Neuron (in vitro differentiated cells): ENCODE measurements around the gene TNFSF10.
"Not testable (repeated sequence)": the region's sequence is repeated elsewhere in the genome, so short reads cannot be mapped to it uniquely, and the experiment has no call there.

ENCODE experiments used
- H2AFZ ChIP-seq: one replicate; pipeline ENCODE4 v1.6.1; 2013; ENCODE audit warnings: low read depth, mild to moderate bottlenecking, inconsistent platforms, low read length, moderate library complexity
- H3K27me3 ChIP-seq: one replicate; pipeline ENCODE4 v1.6.1; 2013; ENCODE audit warnings: low read length; ENCODE audit not compliant: insufficient read depth
- H3K36me3 ChIP-seq: one replicate; pipeline ENCODE4 v1.6.1; 2013; ENCODE audit warnings: low read length; ENCODE audit not compliant: insufficient read depth
- H3K4me1 ChIP-seq: one replicate; pipeline ENCODE4 v1.6.1; 2013; ENCODE audit warnings: low read length; ENCODE audit not compliant: insufficient read depth
- H3K4me3 ChIP-seq: 2 replicates; pipeline ENCODE4 v1.5.1; 2013; ENCODE audit warnings: mild to moderate bottlenecking, low read length, moderate library complexity
- H3K9me3 ChIP-seq: one replicate; pipeline ENCODE4 v1.6.1; 2013; ENCODE audit warnings: low read length

TNFSF10 gene

GRCh38 chr3:172519740-172520139 lies 3.5 kb downstream of the TNFSF10 start:
- H2AFZ ChIP-seq = no peak overlapping the region
- H3K4me1 ChIP-seq = no peaks in the 10 kb centered on the region
- H3K27me3 ChIP-seq = no peaks in the 10 kb centered on the region
- H3K9me3 ChIP-seq = no peaks in the 10 kb centered on the region
- H3K36me3 ChIP-seq = no peaks in the 10 kb centered on the region
- H3K4me3 ChIP-seq = no peak overlapping the region

GRCh38 chr3:172518929-172519640 lies 4.1 kb downstream of the TNFSF10 start:
- no peaks in the 10 kb centered on the region for H3K27me3 ChIP-seq
- no peak overlapping the region for H2AFZ ChIP-seq
- H3K9me3 ChIP-seq = no peaks in the 10 kb centered on the region
- no peaks in the 10 kb centered on the region for H3K4me1 ChIP-seq
- no peaks in the 10 kb centered on the region for H3K36me3 ChIP-seq
- no peak overlapping the region for H3K4me3 ChIP-seq

DNA sequence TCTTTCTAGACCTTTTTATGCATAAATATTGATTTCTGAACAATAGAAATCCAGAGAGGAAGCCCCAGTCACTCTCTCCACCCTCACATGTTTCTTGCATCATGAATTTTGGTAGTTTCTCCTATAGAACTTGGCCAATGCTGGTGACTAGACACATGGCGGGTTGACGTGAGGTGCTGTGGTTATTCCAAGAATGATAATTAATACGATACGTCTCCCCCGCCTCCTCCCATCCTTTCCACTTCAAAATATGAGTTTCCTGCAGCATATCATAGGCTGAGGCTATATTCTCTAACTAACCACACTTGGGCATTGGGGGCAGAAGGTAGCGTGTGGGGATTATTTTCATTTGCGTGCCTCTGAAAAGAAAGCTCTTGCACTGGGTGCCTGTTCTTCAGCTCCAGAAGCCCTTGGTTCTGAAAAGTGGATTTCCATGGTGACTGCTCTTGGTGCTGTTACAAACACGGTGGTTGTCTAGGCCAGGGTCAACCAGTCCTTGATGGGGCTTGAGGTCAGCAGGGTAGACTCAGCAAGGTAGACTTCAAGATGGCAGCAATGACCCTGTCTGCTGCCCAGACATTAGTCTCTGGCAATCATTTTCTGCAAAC lies 5.3 kb downstream of the TNFSF10 start:
- Histone ChIP-seq H3K4me1 (no peaks in the 10 kb centered on the region), H2AFZ (no peak overlapping the region), H3K4me3 (no peak overlapping the region), H3K27me3 (no peaks in the 10 kb centered on the region), H3K36me3 (no peaks in the 10 kb centered on the region), H3K9me3 (no peaks in the 10 kb centered on the region)

GRCh38 chr3:172516318-172517214 lies 6.7 kb downstream of the TNFSF10 start:
- no peak overlapping the region for H3K4me3 ChIP-seq
- no peak overlapping the region for H2AFZ ChIP-seq
- no peaks in the 10 kb centered on the region for H3K36me3 ChIP-seq
- no peaks in the 10 kb centered on the region for H3K27me3 ChIP-seq
- H3K4me1 ChIP-seq = no peaks in the 10 kb centered on the region
- H3K9me3 ChIP-seq = no peaks in the 10 kb centered on the region

DNA sequence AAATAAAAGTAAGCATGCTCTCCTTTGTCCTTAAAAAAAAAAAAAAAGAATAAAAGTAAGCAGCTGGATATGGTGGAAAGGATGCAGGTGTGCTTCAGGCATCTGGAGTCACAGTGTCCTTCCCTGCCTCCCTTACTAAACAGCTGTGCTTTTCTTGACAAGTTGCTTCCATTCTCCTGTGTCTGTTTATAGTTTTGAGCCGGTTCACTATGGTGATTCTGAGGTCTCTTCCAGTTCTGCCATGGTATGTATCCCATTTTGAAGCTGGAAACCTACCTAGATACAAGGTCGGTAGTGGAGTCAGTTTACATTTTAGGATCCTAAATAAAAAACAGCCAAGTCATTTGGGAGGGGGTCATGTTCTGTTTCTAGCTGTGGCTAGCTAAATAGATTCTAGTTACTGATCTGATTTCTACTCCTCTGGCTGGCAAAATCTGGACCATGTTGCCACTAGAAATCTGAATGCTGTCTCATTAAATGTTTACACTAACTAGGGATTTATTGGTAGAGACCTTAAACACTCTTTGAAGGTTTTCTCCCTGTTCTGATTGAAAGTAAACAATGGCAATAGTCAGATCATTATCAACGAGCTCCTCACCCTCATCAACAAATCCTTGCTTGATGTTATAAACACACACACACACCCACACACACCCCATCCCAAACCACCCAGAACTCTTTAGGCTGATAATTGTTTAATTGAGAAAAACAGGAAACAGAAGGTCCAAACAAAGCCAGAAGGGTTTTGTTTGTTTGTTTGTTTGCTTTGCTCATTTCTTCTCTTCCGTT lies 7.9 kb downstream of the TNFSF10 start:
- no peaks in the 10 kb centered on the region for H3K9me3 ChIP-seq
- H3K36me3 ChIP-seq = no peaks in the 10 kb centered on the region
- H3K27me3 ChIP-seq = no peaks in the 10 kb centered on the region
- H2AFZ ChIP-seq = no peak overlapping the region
- H3K4me1 ChIP-seq = no peaks in the 10 kb centered on the region
- no peak overlapping the region for H3K4me3 ChIP-seq

- Histone ChIP-seq H3K9me3 (no peaks in the 10 kb centered on the region), H2AFZ (no peak overlapping the region), H3K36me3 (no peaks in the 10 kb centered on the region), H3K4me1 (no peaks in the 10 kb centered on the region), H3K4me3 (no peak overlapping the region), H3K27me3 (no peaks in the 10 kb centered on the region)
Measured at GRCh38 chr3:172514678-172515077, 8.6 kb downstream of the TNFSF10 start.

- Histone ChIP-seq H3K4me3 (no peak overlapping the region), H2AFZ (no peak overlapping the region), H3K9me3 (no peaks in the 10 kb centered on the region), H3K4me1 (no peaks in the 10 kb centered on the region), H3K36me3 (no peaks in the 10 kb centered on the region), H3K27me3 (no peaks in the 10 kb centered on the region)
Measured at GRCh38 chr3:172513488-172513887, 9.7 kb downstream of the TNFSF10 start.

- H3K4me3 ChIP-seq = no peak overlapping the region
- no peak overlapping the region for H2AFZ ChIP-seq
- H3K4me1 ChIP-seq = no peaks in the 10 kb centered on the region
- no peaks in the 10 kb centered on the region for H3K36me3 ChIP-seq
- no peaks in the 10 kb centered on the region for H3K27me3 ChIP-seq
- H3K9me3 ChIP-seq = no peaks in the 10 kb centered on the region
Measured at GRCh38 chr3:172511783-172512762, 11.2 kb downstream of the TNFSF10 start.

GRCh38 chr3:172506094-172506493 lies 17.1 kb downstream of the TNFSF10 start:
- Histone ChIP-seq H3K9me3 (no peaks in the 10 kb centered on the region), H3K4me1 (no peaks in the 10 kb centered on the region)

GRCh38 chr3:172501540-172501939 lies 21.7 kb downstream of the TNFSF10 start:
- Histone ChIP-seq H2AFZ (no peak overlapping the region), H3K4me3 (no peak overlapping the region), H3K9me3 (no peaks in the 10 kb centered on the region), H3K27me3 (no peaks in the 10 kb centered on the region), H3K36me3 (no peaks in the 10 kb centered on the region), H3K4me1 (no peaks in the 10 kb centered on the region)

More at GRCh38 chr3:172506094-172506493, 17.1 kb downstream of the TNFSF10 start:
- Histone ChIP-seq H3K27me3 (no peaks in the 10 kb centered on the region), H3K4me3 (no peak overlapping the region), H2AFZ (no peak overlapping the region), H3K36me3 (no peaks in the 10 kb centered on the region)

GRCh38 chr3:172490198-172490669 lies 33.0 kb downstream of the TNFSF10 start:
- not testable (repeated sequence) for H3K4me1 ChIP-seq, H3K36me3 ChIP-seq, H3K9me3 ChIP-seq, H3K27me3 ChIP-seq, H3K4me3 ChIP-seq, H2AFZ ChIP-seq

DNA sequence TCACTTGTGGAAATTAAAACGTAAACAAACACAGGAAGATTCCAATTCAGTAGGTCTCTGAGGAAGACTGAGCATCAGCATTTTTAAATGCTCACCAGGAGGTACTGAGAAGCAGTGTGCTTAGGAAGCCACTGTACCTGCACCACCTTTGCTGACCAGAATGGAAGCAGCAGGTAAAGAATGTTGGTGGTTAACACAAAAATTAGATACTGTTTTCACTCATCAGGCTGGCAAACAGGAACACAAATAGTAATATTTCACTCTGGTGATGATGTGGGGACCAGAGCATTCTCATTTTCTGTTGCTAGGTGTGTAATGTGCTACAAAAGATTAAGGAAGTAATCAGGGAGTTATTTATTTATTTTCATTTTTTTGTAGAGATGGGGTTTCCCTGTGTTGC lies 45.1 kb downstream of the TNFSF10 start:
- Histone ChIP-seq H3K4me1 (no peaks in the 10 kb centered on the region), H3K9me3 (peaks cover under 1% of the 10 kb centered on the region), H2AFZ (no peak overlapping the region), H3K27me3 (peaks cover 7% of the 10 kb centered on the region), H3K36me3 (no peaks in the 10 kb centered on the region), H3K4me3 (no peak overlapping the region)
